ENCODE data around the gene ZNF652. TPM values are rescaled to one million over a fixed set of nuclear protein-coding genes. Genes with fewer than 3 reads are reported as not detected.

Gene ZNF652
- total RNA-seq, 1 experiment from 2014 or later = 32.1 TPM

- BruUV-seq (replicated peaks) = no TSS peak
- no peak for DNase-seq (ENCODE audit: low spot score)
- ChIA-PET CTCF (no interaction called here), POLR2A (ENCODE audit: low non-redundant PET) (no interaction called here)
- Histone ChIP-seq H3K27me3 (replicated peaks; ENCODE audit: insufficient read depth, low read depth, low read length, poor library complexity) (no peaks in the 10 kb centered on the region), H3K9me3 (ENCODE audit: low read depth, low read length, poor library complexity, severe bottlenecking) (peaks cover 3% of the 10 kb centered on the region), H3K4me1 (ENCODE audit: insufficient read depth, low read length, poor library complexity, severe bottlenecking) (peaks cover 23% of the 10 kb centered on the region), H3K4me3 (ENCODE audit: low read depth, low read length, poor library complexity, severe bottlenecking) (no peak overlapping the region), H3K27ac (ENCODE audit: low read depth, low read length, poor library complexity, severe bottlenecking) (no peak overlapping the region), H3K36me3 (ENCODE audit: insufficient read depth, low read length, poor library complexity, severe bottlenecking) (no peaks in the 10 kb centered on the region)
- no peak for TF ChIP-seq CTCF (conservative IDR thresholded peaks at IDR 0.05; ENCODE audit: low read depth, low read length)
- TF ChIP-seq EZH2 (IDR thresholded peaks at IDR 0.05; ENCODE audit: borderline replicate concordance, low read depth, low read length, poor library complexity, severe bottlenecking) = no peak
- intact Hi-C loops (cut with micrococcal nuclease; ENCODE audit: unreplicated experiment) = no loop called here
Measured at GRCh38 chr17:49353607-49354006, 8.4 kb downstream of the ZNF652 start.

- TF ChIP-seq CTCF (conservative IDR thresholded peaks at IDR 0.05; ENCODE audit: low read depth, low read length) (no peak), EZH2 (IDR thresholded peaks at IDR 0.05; ENCODE audit: borderline replicate concordance, low read depth, low read length, poor library complexity, severe bottlenecking) (no peak)
- intact Hi-C loops (cut with micrococcal nuclease; ENCODE audit: unreplicated experiment) = no loop called here
- Histone ChIP-seq H3K36me3 (ENCODE audit: insufficient read depth, low read length, poor library complexity, severe bottlenecking) (no peaks in the 10 kb centered on the region), H3K4me3 (ENCODE audit: low read depth, low read length, poor library complexity, severe bottlenecking) (no peak overlapping the region), H3K27ac (ENCODE audit: low read depth, low read length, poor library complexity, severe bottlenecking) (no peak overlapping the region), H3K4me1 (ENCODE audit: insufficient read depth, low read length, poor library complexity, severe bottlenecking) (peaks cover 18% of the 10 kb centered on the region), H3K27me3 (replicated peaks; ENCODE audit: insufficient read depth, low read depth, low read length, poor library complexity) (no peaks in the 10 kb centered on the region), H3K9me3 (ENCODE audit: low read depth, low read length, poor library complexity, severe bottlenecking) (peaks cover 3% of the 10 kb centered on the region)
- DNase-seq (ENCODE audit: low spot score) = no peak
- BruUV-seq (replicated peaks) = no TSS peak
- CTCF ChIA-PET = no interaction called here
- POLR2A ChIA-PET (ENCODE audit: low non-redundant PET) = interaction anchor here (0.7 kb wide), 1 partner anchor 66 kb away, joined by 6 read pairs; no protein-coding TSS in a partner anchor
Measured at GRCh38 chr17:49352587-49353154, 9.4 kb downstream of the ZNF652 start.

GRCh38 chr17:49351572-49352140 lies 10.4 kb downstream of the ZNF652 start:
- BruUV-seq (replicated peaks) = no TSS peak
- ChIA-PET CTCF (no interaction called here), POLR2A (ENCODE audit: low non-redundant PET) (interaction anchor here (0.7 kb wide), 1 partner anchor 65 kb away, joined by 6 read pairs; no protein-coding TSS in a partner anchor)
- Histone ChIP-seq H3K9me3 (ENCODE audit: low read depth, low read length, poor library complexity, severe bottlenecking) (peaks cover 3% of the 10 kb centered on the region), H3K4me3 (ENCODE audit: low read depth, low read length, poor library complexity, severe bottlenecking) (no peak overlapping the region), H3K36me3 (ENCODE audit: insufficient read depth, low read length, poor library complexity, severe bottlenecking) (no peaks in the 10 kb centered on the region), H3K27ac (ENCODE audit: low read depth, low read length, poor library complexity, severe bottlenecking) (no peak overlapping the region), H3K27me3 (replicated peaks; ENCODE audit: insufficient read depth, low read depth, low read length, poor library complexity) (no peaks in the 10 kb centered on the region), H3K4me1 (ENCODE audit: insufficient read depth, low read length, poor library complexity, severe bottlenecking) (peaks cover 15% of the 10 kb centered on the region)
- intact Hi-C loops (cut with micrococcal nuclease; ENCODE audit: unreplicated experiment) = no loop called here
- DNase-seq (ENCODE audit: low spot score) = no peak
- no peak for TF ChIP-seq CTCF (conservative IDR thresholded peaks at IDR 0.05; ENCODE audit: low read depth, low read length)
- no peak for TF ChIP-seq EZH2 (IDR thresholded peaks at IDR 0.05; ENCODE audit: borderline replicate concordance, low read depth, low read length, poor library complexity, severe bottlenecking)
